Raji (cell line): ENCODE data around the gene GABPB2.
A peak's percentile ranks its signal among the peaks of the same experiment; 100 is the strongest.

ENCODE experiments used
- POLR2A ChIP-seq: IDR thresholded peaks from 2 replicates; pipeline ENCODE4 v1.6.1; 2011; ENCODE audit warnings: low read depth, low read length, control low read depth; ENCODE audit not compliant: insufficient read depth

GABPB2 gene

DNA sequence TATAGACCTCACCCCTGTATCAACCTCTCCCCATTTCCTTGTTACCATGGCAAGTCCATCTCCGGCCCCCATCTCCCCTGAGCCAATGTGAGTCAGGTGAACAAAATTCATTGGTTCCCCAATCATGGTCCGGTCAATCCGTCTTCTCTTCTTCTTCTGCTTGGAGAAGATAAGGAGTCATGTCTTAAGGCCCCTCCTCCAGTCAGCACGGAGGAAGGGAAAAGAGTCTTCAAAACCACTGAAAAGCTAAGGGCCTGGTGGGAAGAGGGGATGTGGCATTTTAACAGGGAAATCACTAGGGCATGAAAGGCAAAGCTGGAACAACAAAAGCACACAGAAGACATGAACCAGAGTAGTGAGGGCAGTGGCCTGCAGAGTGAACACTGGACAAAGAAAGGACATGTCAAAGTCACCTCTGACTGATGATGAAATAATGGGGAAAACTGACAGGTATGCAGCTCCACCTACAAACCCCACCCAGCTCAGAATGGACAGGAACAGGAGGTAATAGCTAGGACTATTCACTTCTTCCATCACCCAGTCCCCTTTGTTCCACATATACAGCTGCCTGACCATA, 15.5 kb upstream of the GABPB2 start:
- TF ChIP-seq POLR2A: no peak

DNA sequence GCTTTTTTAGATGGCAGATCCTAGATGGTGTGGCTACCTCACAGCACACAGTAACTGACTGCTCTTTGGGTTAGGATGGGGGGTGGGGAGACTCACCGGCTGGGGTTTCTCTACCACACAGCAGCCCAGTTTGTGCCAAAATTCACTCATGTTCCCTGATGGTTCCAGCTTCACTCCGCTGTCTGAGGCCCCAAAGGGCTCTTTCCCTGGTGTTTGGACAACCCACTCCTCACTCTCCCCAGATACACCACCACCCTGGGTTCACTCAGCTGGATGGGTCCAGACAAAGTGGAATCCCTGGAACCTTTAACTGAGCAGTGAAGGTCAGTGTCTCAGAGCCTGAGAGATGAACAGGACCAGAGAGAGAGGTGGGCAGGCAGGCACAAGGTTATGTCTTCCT, 15.0 kb upstream of the GABPB2 start:
- no peak for TF ChIP-seq POLR2A

DNA sequence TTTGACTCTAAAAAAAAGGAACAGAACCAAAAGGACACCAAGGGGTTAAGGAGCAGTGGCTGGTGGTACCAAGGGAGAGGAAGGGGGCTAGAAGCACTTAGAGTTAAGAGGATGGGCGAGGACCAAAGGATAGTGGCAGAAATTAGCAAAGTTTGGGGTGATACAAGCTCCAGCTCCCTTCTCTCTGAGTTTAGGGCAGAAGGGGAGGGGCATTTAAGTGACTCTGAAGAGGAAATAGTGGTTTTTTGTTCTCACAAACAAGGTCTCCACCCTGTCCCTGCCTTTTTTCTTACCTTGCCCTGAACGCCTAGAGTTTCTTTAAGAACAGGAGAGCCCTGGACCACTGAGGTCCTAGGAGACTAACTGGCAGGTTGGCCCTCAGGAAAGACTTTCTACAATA, 14.4 kb upstream of the GABPB2 start:
- TF ChIP-seq POLR2A: no peak

DNA sequence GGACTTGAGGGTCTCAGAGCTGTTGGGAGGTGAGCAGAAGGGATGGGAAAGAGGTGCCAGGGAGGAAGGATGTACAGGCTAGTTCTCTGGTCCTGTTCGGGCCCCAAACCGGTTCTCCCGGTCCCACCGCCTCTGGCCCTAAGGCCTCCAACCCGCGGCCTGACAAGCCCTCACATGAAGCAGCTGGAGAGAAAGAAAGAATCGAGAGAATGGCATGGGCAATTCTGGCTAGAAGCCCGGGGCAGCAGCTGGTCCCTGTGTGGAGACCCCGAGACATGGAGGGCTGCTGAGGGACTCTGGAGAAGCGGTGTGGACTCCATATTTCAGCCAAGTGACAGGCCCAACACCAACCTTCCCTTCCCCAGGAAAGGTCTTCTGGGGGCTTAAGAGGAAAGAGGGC, 11.9 kb upstream of the GABPB2 start:
- TF ChIP-seq POLR2A: no peak

DNA sequence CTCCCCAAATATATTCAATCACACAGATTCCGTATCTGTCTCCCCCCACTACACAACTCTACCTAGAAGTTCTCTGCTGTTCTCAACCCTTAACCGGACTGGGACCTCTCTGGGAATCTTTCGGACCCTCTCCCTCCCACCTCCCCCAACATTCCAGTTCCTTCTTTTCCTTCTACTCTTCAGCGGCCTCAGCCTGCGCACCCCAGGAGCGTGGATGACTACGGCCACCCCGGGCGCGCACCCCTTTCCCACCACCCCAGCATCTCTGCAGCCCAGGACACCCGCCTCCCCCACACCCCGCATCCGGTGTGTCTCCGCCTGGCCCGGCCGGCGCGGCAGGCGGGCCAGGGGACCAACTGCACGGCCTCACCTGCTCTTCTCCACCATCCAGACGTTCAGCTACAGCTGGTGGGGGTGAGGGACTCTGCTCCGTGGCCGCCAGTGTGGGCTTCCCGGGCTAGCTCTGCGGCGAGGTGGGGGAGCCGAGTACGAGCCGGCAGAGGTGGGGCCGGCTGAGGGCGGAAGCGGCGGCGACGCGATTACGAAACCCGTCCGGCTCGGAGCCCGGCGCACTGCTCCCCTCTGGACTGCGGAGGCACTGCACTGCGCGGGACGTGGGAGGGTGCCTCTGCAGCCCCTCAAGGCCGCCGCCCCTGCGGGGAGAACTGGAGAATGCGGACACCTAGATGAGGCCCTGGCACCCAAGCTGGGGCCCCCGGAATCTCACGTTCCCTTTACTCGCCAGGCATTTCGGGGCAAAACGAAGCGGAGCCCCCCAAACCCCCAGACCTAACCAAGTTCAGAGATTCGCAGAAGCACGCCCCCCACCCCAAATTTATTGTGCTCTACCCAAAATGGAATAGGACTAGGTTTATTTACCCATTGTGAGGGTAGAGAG, 11.2 kb upstream of the GABPB2 start, which contains the start of gene CDC42SE1:
Gene CDC42SE1 (minus strand): TSS at position 514 of the 898 bp plus-strand sequence. CDS start 3,892 bp downstream, outside the sequence.
- peak; percentile 91 for TF ChIP-seq POLR2A

DNA sequence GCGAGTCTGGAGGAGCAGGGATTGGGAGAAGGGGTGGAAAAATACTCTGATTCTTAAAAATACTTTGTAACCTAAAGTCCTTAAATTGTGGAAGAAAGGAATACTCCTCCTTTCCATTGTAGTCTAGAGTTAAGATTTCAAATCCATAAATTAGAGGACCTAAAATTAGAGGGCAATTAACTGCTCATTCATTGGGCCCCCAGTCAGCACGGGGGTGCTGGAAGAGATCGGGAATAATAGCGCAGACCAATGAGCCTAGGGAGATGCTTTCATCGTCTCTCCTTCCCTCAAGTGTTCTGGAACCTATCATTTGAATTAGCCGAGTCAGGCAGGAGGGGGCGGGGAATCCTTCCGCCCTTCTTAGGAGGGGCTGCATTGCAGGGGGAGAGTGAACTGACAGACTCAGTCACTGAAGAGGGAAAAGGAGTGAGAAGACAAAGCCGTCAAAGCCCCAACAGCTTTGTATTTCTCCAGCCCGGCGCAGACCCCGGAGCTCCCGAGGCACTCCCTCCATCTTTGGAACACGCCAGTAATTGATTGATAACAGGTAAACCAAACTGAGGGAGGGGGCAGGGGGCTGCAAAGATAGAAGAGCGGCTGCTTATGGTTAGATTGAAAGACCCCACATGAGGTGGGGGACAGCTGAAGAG, 10.4 kb upstream of the GABPB2 start, which contains the start of gene MLLT11:
Gene MLLT11 (plus strand): TSS at position 391 of the 650 bp plus-strand sequence. CDS start 6,828 bp downstream, outside the sequence.
- TF ChIP-seq POLR2A: peak; percentile 50; the same call in 1 of the 2 replicates

DNA sequence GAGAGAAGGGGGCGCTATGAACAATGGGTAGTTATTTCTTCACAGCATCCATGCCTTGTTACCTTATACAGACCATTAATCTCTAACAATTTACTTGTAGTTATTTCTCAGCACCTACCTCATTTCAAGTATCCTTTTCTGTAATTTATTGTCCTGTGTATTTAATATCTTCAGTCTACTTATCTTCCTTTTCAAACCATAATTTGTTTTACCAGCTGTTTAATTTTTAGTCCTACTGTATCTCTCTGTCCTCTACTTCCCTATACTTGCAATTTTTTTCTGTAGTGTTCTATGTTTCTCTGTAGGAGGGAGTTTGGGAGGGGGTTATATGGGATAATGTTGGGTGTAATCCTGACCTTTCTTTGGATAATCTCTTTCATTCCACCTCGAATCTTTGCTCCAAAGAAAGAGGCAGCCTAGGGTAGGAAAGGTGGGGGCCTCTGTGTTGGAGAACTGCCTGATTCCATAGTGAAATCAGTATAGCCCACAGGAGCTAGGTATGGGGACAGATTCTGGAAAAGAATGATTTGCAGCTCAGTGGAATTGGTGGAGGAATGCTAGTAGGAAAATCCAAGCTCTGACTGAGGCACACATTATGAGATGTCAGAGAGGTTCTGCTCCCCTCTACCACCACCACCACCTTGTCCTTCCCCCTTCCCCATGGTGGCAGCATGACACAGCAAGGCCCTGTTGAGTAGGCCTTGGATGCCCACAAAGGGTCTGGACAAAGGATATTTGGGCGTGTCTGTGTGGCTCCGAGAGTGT, 9.7 kb upstream of the GABPB2 start:
- no peak for TF ChIP-seq POLR2A

DNA sequence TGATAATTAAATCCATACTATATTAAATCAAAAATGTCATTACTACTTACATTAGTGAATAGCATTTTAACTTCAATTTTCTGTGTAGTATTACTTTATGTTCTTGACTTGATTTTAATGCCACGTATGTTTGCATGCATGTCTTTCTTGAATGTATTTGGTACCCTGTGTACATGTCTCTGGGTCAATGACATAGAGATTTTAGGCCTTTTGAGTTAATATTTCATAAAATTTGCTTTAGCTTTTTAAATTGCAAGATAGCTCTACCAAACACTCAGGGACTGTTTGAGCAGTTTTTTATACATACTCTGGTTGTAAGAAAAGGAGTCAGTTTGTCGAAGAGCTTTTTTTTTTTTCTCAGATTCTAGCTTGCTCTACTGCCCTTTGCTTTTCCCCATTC, 8.9 kb upstream of the GABPB2 start:
- TF ChIP-seq POLR2A: no peak

DNA sequence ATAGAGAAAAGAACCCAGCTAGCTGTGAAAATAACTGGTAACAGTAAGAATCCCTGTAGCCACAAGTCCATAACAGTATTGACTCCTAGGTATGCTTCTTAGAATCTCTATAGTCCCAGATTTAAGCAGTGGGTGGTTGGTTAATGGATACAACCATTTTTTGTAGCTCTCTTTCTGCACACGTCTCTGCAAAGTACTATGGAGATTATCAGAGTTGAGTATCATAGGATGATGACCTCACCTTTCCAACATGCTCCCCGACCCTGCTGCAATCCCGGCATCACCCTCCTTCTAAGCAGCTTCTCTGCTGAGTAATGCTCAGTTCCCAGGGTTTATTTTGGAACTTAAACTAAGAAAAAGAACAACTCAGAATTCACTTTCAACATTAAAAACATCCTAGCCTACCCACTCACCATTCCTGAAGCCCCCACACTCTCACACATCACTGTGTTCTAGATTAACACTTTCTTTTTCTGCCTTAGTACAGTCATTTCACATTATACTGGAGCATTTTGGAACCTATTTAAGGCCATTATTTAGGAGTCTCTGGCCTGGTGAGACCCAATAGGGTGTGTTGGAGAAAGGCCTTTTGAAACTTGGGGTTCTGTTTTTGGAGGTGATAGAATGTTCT, 7.7 kb upstream of the GABPB2 start:
- TF ChIP-seq POLR2A: no peak

DNA sequence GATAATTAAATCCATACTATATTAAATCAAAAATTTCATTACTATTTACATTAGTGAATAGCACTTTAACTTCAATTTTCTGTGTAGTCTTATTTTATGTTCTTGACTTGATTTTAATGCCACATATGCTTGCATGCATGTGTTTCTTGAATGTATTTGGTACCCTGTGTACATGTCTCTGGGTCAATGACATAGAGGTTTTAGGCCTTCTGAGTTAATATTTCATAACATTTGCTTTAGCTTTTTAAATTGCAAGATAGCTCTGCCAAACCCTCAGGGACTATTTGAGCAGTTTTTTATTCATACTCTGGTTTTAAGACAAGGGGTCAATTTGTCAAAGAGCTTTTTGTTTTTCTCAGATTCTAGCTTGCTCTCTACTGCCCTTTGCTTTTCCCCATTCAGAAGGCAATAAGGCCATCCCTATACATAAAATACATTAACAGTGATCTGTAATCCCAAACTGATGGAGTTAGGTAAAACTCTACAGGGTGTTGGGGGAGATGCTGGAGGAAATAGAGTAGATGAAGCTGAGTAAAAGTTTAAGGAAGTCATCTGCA, 5.4 kb upstream of the GABPB2 start:
- TF ChIP-seq POLR2A: no peak

DNA sequence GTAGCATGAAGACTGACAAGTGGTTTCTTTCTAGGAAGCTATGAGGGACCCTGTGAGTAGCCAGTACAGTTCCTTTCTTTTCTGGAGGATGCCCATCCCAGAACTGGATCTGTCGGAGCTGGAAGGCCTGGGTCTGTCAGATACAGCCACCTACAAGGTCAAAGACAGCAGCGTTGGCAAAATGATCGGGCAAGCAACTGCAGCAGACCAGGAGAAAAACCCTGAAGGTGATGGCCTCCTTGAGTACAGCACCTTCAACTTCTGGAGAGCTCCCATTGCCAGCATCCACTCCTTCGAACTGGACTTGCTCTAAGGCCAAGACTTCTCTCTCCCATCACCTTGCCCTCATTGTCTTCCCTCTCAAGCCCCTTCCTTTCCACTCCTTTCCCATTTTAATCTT, 3.4 kb upstream of the GABPB2 start:
- no peak for TF ChIP-seq POLR2A

DNA sequence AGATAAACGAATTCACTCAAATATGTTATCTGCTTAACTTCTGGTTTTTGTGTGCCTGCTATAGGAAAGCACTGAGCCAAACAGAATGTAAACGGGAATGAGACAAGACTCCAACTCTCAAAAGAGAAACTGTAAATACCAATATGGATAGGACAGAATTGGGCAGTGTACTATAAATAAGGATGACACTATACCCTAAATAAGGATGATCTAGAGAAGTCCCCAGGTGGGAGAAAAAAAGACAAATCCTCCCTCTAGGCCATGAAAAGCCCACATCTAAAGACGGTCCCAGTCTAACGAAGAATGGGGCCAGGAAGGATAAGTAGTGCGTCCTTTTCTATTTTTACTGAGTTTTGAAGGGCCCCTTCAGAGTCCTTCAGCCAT, 1.5 kb upstream of the GABPB2 start:
- no peak for TF ChIP-seq POLR2A

DNA sequence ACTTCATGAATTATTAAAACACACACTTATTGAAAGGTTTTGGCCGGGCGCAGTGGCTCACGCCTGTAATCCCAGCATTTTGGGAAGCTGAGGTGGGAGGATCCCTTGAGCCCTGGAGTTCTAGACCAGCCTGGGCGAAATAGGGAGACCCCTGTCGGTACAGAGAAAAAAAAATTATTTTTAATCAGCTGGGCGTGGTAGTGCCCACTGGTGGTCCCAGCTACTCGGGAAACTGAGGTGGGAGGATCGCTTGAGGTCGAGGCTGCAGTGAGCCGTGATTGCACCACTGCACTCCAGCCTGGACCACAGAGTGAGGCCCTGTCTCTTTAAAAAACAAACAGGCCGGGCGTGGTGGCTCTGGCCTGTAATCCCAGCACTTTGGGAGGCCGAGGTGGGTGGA, 1.7 kb downstream of the GABPB2 start:
- TF ChIP-seq POLR2A: no peak

DNA sequence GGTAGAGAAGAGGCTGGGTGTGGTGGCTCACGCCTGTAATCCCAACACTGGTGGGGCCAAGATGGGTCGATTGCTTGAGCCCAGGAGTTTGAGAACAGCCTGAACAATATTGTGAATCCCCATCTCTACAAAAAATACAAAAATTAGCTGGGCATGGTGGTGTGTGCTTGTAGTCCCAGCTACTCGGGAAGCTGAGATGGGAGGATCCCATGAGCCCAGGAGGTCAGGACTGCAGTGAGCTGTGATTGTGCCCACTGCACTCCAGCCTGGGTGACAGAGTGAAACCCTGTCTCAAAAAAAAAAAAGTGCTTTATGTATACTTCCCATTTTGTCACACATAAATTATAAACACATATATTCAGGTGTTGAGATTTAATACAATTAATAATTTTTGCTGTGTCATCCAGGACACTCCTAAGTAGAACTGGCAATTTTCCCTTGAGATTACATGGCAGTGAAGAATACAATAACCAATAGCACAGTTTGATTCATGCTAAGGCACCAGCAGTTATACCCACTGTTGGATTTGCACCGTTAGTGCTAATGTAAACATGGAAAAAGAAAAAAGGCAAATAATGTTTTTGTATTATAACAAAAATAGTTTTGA, 15.5 kb downstream of the GABPB2 start:
- no peak for TF ChIP-seq POLR2A
